ENCODE measurements around the gene ARSB. TPM values are rescaled to one million over a fixed set of nuclear protein-coding genes. Genes with fewer than 3 reads are reported as not detected.
"Not testable (repeated sequence)": the region's sequence is repeated elsewhere in the genome, so short reads cannot be mapped to it uniquely, and the experiment has no call there.

ARSB gene
- total RNA-seq, 1 donor from 2014 or later: 28.0 TPM

- peaks cover 23% of the 10 kb centered on the region for H3K4me1 Mint-ChIP-seq
- H3K27me3 Mint-ChIP-seq (ENCODE audit: low read depth): no peaks in the 10 kb centered on the region
- peak overlapping the region; percentile 95 for H3K4me3 Mint-ChIP-seq
- no peak for DNase-seq (ENCODE audit: low read depth, low spot score)
- peak overlapping the region; percentile 73 for H3K27ac Mint-ChIP-seq (ENCODE audit: unreplicated experiment)
- H3K36me3 Mint-ChIP-seq (ENCODE audit: low read depth): no peaks in the 10 kb centered on the region
- TF ChIP-seq CTCF (conservative IDR thresholded peaks at IDR 0.05): no peak
- H3K9me3 Mint-ChIP-seq: no peaks in the 10 kb centered on the region
These were observed 664 bp upstream of the ARSB start for GRCh38 chr5:78985725-78986223.

- TF ChIP-seq CTCF (conservative IDR thresholded peaks at IDR 0.05): peak; percentile 51
- Mint-ChIP-seq H3K27ac (ENCODE audit: unreplicated experiment) (peak overlapping the region; percentile 86), H3K9me3 (no peaks in the 10 kb centered on the region), H3K36me3 (ENCODE audit: low read depth) (no peaks in the 10 kb centered on the region), H3K27me3 (ENCODE audit: low read depth) (no peaks in the 10 kb centered on the region), H3K4me1 (peaks cover 23% of the 10 kb centered on the region), H3K4me3 (peak overlapping the region; percentile 94)
- DNase-seq (ENCODE audit: low read depth, low spot score): peak; percentile 81
These were observed 533 bp downstream of the ARSB start for GRCh38 chr5:78984439-78985115.

- TF ChIP-seq CTCF (conservative IDR thresholded peaks at IDR 0.05): no peak
- no peak for DNase-seq (ENCODE audit: low read depth, low spot score)
- H3K4me1 Mint-ChIP-seq: peaks cover 23% of the 10 kb centered on the region
- peak overlapping the region; percentile 86 for H3K27ac Mint-ChIP-seq (ENCODE audit: unreplicated experiment)
- peak overlapping the region; percentile 94 for H3K4me3 Mint-ChIP-seq
- no peaks in the 10 kb centered on the region for H3K36me3 Mint-ChIP-seq (ENCODE audit: low read depth)
- H3K27me3 Mint-ChIP-seq (ENCODE audit: low read depth): no peaks in the 10 kb centered on the region
- H3K9me3 Mint-ChIP-seq: no peaks in the 10 kb centered on the region
These were observed 1.3 kb downstream of the ARSB start for GRCh38 chr5:78983601-78984438.

GRCh38 chr5:78983194-78983593, 1.9 kb downstream of the ARSB start:
- H3K27me3 Mint-ChIP-seq (ENCODE audit: low read depth); H3K27ac Mint-ChIP-seq (ENCODE audit: unreplicated experiment); H3K9me3 Mint-ChIP-seq; DNase-seq (ENCODE audit: low read depth, low spot score); H3K36me3 Mint-ChIP-seq (ENCODE audit: low read depth): not testable (repeated sequence)
- Mint-ChIP-seq H3K4me3 (peak overlapping the region; percentile 94), H3K4me1 (peaks cover 23% of the 10 kb centered on the region)

- no peak for TF ChIP-seq CTCF (conservative IDR thresholded peaks at IDR 0.05)
- Mint-ChIP-seq H3K27ac (ENCODE audit: unreplicated experiment) (no peak overlapping the region), H3K4me3 (no peak overlapping the region)
These were observed 5.2 kb downstream of the ARSB start for GRCh38 chr5:78979909-78980308.

More at GRCh38 chr5:78979909-78980308, 5.2 kb downstream of the ARSB start:
- no peaks in the 10 kb centered on the region for H3K9me3 Mint-ChIP-seq
- no peaks in the 10 kb centered on the region for H3K36me3 Mint-ChIP-seq (ENCODE audit: low read depth)
- peaks cover 10% of the 10 kb centered on the region for H3K4me1 Mint-ChIP-seq
- no peak for DNase-seq (ENCODE audit: low read depth, low spot score)
- no peaks in the 10 kb centered on the region for H3K27me3 Mint-ChIP-seq (ENCODE audit: low read depth)

Measured in neural crest cell (in vitro differentiated cells).